GM20431 (cell line): ENCODE data around the gene MYO1E.

Experiments
- in situ Hi-C: fragments of 300-500 bp; cut with MseI, MboI; formaldehyde crosslinking; loops from one replicate; pipeline ENCODE4 v1.15.0; 2020; ENCODE audit warnings: low sequenced_read_pairs; ENCODE audit not compliant: unreplicated experiment

MYO1E gene

GRCh38 chr15:59244337-59244736 is 128.3 kb downstream of the MYO1E start:
- in situ Hi-C loops, result no loop called here

- in situ Hi-C loops, result no loop called here
These were observed 129.0 kb downstream of the MYO1E start for GRCh38 chr15:59243622-59244021.

- in situ Hi-C loops, result no loop called here
These were observed 130.0 kb downstream of the MYO1E start for GRCh38 chr15:59242649-59243048.

DNA sequence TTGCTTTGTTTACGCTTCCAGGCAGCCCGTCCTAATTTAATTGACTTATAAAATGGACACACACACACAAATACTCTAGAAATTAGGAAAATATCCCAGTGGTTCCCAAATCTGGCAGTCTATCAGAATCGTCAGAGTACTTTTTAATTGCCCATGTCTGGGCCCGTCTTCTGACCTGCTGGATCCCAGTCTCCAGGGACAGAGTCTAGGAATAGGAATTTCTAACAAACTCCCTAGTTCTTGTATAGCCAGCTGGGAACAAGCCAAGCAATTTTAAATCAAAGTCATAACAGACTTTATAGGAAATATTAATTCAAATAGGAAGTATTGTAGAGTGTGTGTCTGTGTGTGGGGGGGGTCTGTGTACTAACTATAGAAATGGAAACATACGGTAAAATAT is 132.6 kb downstream of the MYO1E start:
- in situ Hi-C loops, result no loop called here

DNA sequence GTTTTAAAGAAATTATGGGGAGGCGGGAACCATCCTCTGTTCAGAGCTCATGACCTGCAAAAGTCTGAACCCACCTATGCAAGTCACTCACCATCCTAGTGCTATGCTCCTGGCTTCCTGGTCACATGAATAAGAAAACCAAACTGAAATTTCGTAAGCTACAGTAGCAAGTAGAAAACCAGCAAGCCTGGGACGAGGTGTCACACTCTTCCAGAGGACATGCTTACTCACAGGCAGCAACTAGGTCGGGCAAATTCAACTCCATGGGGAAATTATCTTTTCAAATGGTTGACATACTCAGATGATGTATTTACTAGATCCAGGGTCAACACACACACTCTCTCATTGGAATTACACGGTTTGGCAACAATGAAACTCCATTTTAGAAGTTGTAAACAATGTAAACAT is 134.7 kb downstream of the MYO1E start:
- in situ Hi-C loops, result no loop called here

DNA sequence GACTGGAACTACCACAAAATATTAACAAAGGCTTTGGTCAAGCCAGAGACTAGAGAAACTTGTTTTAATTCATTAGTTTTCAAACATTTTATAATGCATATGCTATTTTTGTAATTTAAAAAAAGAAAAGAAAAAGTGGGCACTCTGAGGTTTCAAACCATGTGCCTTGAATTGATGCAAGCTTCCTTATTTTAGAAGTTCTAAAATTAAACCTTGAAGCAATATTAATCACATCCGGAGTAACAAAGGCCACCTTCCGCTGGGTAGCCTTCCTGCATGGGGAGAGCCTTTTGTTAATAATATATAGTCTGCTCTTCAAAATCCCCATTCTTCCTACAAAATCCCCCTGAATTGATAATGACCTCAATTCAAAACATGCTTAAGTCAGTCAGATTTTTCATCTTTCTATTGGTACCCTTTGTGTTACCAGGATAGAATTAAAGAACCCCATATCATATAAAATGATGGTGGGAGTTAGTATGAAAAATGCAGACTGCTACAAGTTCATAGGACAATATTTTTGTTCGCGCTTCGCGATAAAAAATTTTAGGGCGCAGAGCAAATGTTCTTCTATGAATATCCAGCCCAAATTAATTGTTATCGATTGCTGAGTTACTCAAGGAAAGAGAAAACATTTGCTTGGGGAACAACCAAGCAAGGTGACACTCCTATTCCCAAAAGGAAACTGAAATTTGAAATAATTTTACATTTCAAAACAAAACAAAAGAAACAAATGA is 135.4 kb downstream of the MYO1E start:
- in situ Hi-C loops, result no loop called here

GRCh38 chr15:59236394-59236793 is 136.3 kb downstream of the MYO1E start:
- in situ Hi-C loops, result no loop called here

DNA sequence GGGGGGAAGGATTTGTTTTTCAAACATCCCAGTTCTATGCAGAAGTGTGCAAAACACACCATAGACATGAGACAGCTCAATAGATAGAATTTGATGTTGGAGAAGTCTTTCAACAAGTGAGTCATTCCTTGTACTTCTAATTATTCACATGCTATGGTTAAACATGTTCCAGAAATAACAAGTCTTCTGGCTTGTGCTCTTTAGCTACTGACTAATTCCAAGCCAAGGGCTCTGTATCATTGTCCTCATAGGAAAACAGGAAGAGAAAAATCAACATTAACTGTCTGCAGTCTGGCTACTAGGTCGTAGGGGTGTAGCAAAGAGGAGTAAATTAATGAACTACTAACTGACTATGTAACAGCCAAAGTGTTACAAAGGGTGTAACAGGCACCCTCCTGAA is 140.2 kb downstream of the MYO1E start:
- in situ Hi-C loops, result no loop called here

GRCh38 chr15:59230531-59231055 is 142.1 kb downstream of the MYO1E start:
- in situ Hi-C loops, result no loop called here

GRCh38 chr15:59229453-59229852 is 143.2 kb downstream of the MYO1E start:
- in situ Hi-C loops, result no loop called here

DNA sequence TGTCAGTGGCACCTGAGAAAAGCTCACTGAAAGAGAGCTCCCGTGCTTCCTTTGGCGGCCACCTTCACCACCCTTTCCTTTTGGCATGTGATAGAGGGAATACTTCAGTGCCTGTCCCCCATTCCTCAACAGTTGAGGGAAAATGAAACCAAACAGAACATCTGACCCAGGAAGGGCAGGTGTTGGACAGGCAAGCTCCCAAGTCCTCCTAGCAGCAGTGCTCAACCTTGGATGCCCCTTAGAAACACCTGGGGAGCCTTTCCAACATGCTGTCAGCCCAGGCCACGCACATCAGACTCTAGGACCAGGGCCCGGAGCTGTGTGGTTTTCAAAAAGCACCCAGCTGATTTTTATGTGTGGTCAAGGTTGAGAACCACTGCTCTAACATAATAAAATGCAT is 143.7 kb downstream of the MYO1E start:
- in situ Hi-C loops, result no loop called here

DNA sequence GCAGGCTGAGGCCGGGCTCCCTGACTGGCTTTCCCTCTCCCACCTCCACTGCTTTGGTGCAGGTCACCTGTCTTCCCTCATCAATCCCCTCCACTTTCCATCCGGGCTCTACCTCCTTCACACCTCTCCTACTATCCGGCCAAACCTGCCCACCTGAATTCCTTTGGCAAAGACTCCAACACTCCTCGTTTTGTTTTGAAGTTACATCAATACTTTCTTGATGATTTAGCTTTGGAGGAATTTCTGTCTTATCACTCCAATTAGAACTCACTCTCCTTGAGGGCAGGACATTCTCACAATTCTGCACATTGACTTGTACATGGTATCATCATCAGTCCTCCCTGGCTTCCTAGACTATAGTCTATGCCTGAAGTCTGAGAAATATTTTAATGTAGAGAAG is 145.7 kb downstream of the MYO1E start:
- in situ Hi-C loops, result no loop called here

GRCh38 chr15:59224474-59224873 is 148.2 kb downstream of the MYO1E start:
- in situ Hi-C loops, result no loop called here

DNA sequence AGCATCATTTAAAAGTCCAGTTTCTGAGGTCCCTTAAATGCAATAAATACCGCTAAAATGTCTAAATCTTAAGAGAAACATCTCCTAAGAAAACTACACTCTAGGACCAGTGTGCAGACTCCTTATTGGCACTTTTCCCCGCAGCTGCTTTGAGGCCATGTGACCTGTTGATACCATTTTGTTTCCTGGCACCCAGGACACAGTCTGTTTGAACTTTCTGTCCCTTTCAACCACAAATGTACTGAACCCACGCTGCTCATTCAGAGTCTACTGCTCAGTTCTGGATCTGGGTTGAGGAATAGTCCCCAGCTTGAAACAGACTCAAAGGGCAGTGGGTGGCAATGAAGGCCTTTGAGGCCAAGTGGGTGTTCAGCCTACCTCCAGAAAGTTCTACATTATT is 148.9 kb downstream of the MYO1E start:
- in situ Hi-C loops, result no loop called here

GRCh38 chr15:59222906-59223550 is 149.6 kb downstream of the MYO1E start:
- in situ Hi-C loops, result no loop called here

DNA sequence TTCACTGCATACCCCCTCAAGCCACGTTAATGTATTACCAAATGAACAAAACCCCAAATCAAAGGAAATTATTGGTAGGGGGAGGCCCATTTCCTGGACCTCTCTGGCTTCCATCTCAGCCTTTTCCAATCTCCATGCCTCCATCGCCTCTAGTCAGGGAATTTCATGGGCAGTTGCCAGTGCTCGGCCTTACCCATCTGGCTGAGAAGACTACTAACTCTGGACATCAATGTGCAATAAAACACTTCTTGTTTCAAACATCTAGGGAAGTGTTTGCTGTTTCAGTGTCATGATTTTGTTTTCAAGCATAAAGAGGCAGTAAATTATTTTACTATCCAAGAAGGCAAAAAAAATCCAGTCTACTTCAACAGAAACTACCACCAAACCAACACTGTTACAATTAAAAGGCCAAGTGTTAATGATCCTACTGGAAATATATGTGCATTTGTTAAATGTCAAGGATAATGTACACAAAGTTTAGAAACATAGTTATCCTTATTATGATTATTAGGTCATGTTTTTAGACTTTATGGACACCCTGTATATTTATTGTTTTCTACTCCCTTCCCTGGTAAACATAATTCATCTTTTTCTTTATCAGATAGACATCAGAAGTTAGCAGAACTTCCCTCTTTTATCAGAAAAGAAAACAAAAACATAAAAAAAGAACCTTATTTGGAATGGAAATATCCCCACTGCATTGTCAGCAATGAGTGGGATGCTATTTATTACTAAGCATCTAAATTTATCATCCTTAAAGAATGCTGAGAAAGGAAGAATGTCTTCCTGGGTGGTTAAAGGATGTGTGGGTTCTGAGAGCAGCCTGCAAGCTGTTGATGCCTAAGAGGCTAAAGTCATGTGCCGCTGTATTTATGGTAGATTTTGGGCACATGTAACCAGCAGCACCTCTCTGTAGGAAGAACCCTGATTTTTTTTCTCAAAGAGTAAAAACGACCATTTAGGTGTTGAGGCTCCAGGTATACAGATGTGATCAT is 150.9 kb downstream of the MYO1E start:
- in situ Hi-C loops, result no loop called here

- in situ Hi-C loops, result no loop called here
These were observed 154.0 kb downstream of the MYO1E start for GRCh38 chr15:59218710-59219109.

- in situ Hi-C loops, result no loop called here
These were observed 154.7 kb downstream of the MYO1E start for GRCh38 chr15:59217876-59218498.

- in situ Hi-C loops, result no loop called here
These were observed 155.8 kb downstream of the MYO1E start for GRCh38 chr15:59216911-59217310.

DNA sequence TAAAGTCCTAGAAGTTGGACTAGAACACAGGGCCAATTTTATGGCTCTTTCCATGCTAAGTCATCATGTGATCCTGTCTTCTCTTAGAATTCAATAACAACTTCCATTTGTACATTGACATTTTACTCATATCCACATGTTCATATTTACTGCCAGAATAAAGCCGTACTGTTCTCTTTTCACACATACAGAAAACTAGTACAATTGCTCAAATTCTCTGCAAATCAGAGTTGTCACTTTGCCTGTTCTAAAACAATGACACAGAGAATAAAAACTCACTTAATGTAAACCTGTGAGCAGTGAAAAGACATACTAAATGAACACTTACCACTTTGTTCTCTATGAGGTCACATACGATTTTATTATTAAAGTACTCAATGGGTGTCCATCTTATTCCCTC is 162.5 kb downstream of the MYO1E start:
- in situ Hi-C loops, result no loop called here
